K562 (cell line): ENCODE data around the gene NPEPPS. TPM values are rescaled to one million over a fixed set of nuclear protein-coding genes. Genes with fewer than 3 reads are reported as not detected.

Experiments
- DMBX1 ChIP-seq: fragments of 250-450 bp; sonication (Bioruptor Pico); IDR thresholded peaks from 2 replicates; pipeline ENCODE4 v1.8.0; 2022; ENCODE audit warnings: inconsistent platforms, mild to moderate bottlenecking, moderate library complexity, borderline replicate concordance
- ESRRA ChIP-seq: fragments of 450-650 bp; IDR thresholded peaks from 2 replicates; pipeline ENCODE4 v1.6.1; 2014; ENCODE audit warnings: low read depth, mild to moderate bottlenecking, moderate library complexity, borderline replicate concordance
- HDAC1 ChIP-seq, 2 experiments: fragments of 450-650 bp; IDR thresholded peaks; 2 replicates each; pipeline ENCODE4 v1.6.1; 2016 to 2017; ENCODE audit warnings: inconsistent platforms in 1 of 2, mild to moderate bottlenecking in 1 of 2, moderate library complexity in 1 of 2
- HINFP ChIP-seq: fragments of 450-650 bp; conservative IDR thresholded peaks from 2 replicates; pipeline ENCODE4 v1.6.1; 2016; ENCODE audit warnings: missing genetic modification characterization, low read depth, mild to moderate bottlenecking, control low read depth, missing compliant biosample characterization
- MAFG ChIP-seq: fragments of 450-650 bp; conservative IDR thresholded peaks from 2 replicates; pipeline ENCODE4 v1.6.1; 2016; ENCODE audit warnings: missing genetic modification characterization, missing compliant biosample characterization
- MAFK ChIP-seq: IDR thresholded peaks from 2 replicates; pipeline ENCODE4 v1.6.1; 2011; ENCODE audit warnings: low read length, improper control_type of control experiment
- MEF2D ChIP-seq: conservative IDR thresholded peaks from 2 replicates; pipeline ENCODE4 v1.6.1; 2016; ENCODE audit warnings: low read depth, missing genetic modification characterization, missing compliant biosample characterization
- NFE2L1 ChIP-seq: fragments of 450-650 bp; IDR thresholded peaks from 2 replicates; pipeline ENCODE4 v1.6.1; 2016; ENCODE audit warnings: missing genetic modification characterization, low read depth, mild to moderate bottlenecking, missing compliant biosample characterization, moderate library complexity, borderline replicate concordance
- SIX5 ChIP-seq, 2 experiments: IDR thresholded peaks; 2 replicates each; pipeline ENCODE4 v1.6.1; 2011; ENCODE audit warnings: low read length in 2 of 2, borderline replicate concordance in 1 of 2, low read depth in 1 of 2, mild to moderate bottlenecking in 1 of 2, moderate library complexity in 1 of 2; ENCODE audit not compliant: insufficient read depth in 1 of 2
- SUPT5H ChIP-seq: fragments of 450-650 bp; IDR thresholded peaks from 2 replicates; pipeline ENCODE4 v1.6.1; 2016
- TFAP4 ChIP-seq: sonication (generic); formaldehyde crosslinking; IDR thresholded peaks from 2 replicates; pipeline ENCODE4 v1.8.0; 2022; ENCODE audit warnings: missing genetic modification reagents, mild to moderate bottlenecking, moderate library complexity, borderline replicate concordance
- ZC3H8 ChIP-seq: fragments of 450-650 bp; IDR thresholded peaks from 2 replicates; pipeline ENCODE4 v1.6.1; 2017
- ZFP30 ChIP-seq: fragments of 250-450 bp; sonication (Bioruptor Pico); IDR thresholded peaks from 2 replicates; pipeline ENCODE4 v1.8.0; 2022; ENCODE audit warnings: moderate library complexity, mild to moderate bottlenecking, inconsistent platforms, borderline replicate concordance
- ZFX ChIP-seq: sonication (generic); formaldehyde crosslinking; IDR thresholded peaks from 2 replicates; pipeline ENCODE4 v1.8.0; 2022; ENCODE audit warnings: mild to moderate bottlenecking, missing genetic modification reagents, moderate library complexity
- ZNF121 ChIP-seq: sonication (generic); formaldehyde crosslinking; conservative IDR thresholded peaks from 2 replicates; pipeline ENCODE4 v1.8.0; 2022; ENCODE audit warnings: missing genetic modification reagents
- ZNF41 ChIP-seq: fragments of 250-450 bp; sonication (Bioruptor Pico); conservative IDR thresholded peaks from 2 replicates; pipeline ENCODE4 v1.4.0; 2020; ENCODE audit warnings: mild to moderate bottlenecking
- ZNF589 ChIP-seq: fragments of 200-800 bp; sonication (Bioruptor generic); IDR thresholded peaks from 2 replicates; pipeline ENCODE4 v1.6.1; 2016; ENCODE audit warnings: low read depth, missing genetic modification characterization, missing compliant biosample characterization
- ZNF830 ChIP-seq: fragments of 250-450 bp; sonication (Bioruptor Pico); IDR thresholded peaks from 2 replicates; pipeline ENCODE4 v1.5.0; 2021; ENCODE audit warnings: mild to moderate bottlenecking
- polyA plus RNA-seq, 8 experiments: library from polyadenylated mRNA; depleted of rRNA in 4 of 8; stranded (reverse) in 5 of 8; unstranded in 3 of 8; fragments of >200 nt; fragmentation: Nextera tagmentation in 2 of 8; fragmentation: Illumina TruSeq in 1 of 8; extraction: Ambion mirVana in 2 of 8; extraction: Trizol in 1 of 8; gene quantifications; 2 replicates each; pipeline versions ENCODE4 v1.2.1 to v1.2.3, GENCODE V29; 2011 to 2014; ENCODE audit warnings: inconsistent platforms in 1 of 8, missing spikeins in 1 of 8
- total RNA-seq, 7 experiments: library from RNA; depleted of rRNA in 6 of 7; stranded (reverse); fragments of >200 nt in 6 of 7; fragmentation: Illumina TruSeq in 2 of 7; extraction: Trizol in 2 of 7; gene quantifications; 2 replicates each; pipeline versions ENCODE4 v1.2.1 to v1.2.3, GENCODE V29; 2011 to 2021; ENCODE audit warnings: low replicate concordance in 1 of 7
- TF ChIP-seq, protein P1 (sequence below): fragments of 250-450 bp; sonication (Bioruptor Pico); IDR thresholded peaks from 2 replicates; pipeline ENCODE4 v1.4.0; 2020; ENCODE audit warnings: mild to moderate bottlenecking, moderate library complexity, borderline replicate concordance
- TF ChIP-seq, protein P2 (sequence below), 3 experiments: fragments of 200-800 bp in 1 of 3; fragments of 250-450 bp in 1 of 3; fragments of 450-650 bp in 1 of 3; sonication (Bioruptor Pico) in 1 of 3; sonication (Bioruptor generic) in 1 of 3; formaldehyde crosslinking in 1 of 3; IDR thresholded peaks; 2 replicates each; pipeline versions ENCODE4 v1.6.1 to v1.8.0; 2016 to 2022; ENCODE audit warnings: mild to moderate bottlenecking in 2 of 3, missing genetic modification characterization in 2 of 3, missing compliant biosample characterization in 1 of 3, moderate library complexity in 1 of 3

NPEPPS gene
- total and polyA plus RNA-seq, 9 of the 15 experiments (the other 6 are each of a cell fraction or from before 2014, with no cell fraction given) = 21.4 to 108 (median 46.0) TPM

DNA sequence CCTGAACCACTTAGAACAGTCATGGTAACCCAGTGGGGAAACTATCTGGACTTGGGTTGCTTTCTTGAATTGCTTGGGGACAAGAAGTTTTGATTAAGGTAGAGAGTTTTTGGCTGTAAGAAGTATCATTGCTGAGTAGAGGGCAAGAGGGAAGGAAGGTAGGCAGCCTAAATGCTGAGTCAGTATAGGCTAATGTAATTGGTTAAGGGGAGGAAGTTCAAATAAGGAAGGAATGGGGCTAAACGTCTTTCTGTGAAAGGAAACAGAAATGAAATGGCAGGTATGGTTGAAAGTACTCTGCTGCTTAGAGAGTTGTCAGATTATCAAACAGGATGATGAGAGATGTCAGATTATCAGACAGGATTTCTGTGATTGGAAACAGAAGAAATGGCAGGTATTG, 139.2 kb downstream of the NPEPPS start (continued):
- TF ChIP-seq, protein P1, sequence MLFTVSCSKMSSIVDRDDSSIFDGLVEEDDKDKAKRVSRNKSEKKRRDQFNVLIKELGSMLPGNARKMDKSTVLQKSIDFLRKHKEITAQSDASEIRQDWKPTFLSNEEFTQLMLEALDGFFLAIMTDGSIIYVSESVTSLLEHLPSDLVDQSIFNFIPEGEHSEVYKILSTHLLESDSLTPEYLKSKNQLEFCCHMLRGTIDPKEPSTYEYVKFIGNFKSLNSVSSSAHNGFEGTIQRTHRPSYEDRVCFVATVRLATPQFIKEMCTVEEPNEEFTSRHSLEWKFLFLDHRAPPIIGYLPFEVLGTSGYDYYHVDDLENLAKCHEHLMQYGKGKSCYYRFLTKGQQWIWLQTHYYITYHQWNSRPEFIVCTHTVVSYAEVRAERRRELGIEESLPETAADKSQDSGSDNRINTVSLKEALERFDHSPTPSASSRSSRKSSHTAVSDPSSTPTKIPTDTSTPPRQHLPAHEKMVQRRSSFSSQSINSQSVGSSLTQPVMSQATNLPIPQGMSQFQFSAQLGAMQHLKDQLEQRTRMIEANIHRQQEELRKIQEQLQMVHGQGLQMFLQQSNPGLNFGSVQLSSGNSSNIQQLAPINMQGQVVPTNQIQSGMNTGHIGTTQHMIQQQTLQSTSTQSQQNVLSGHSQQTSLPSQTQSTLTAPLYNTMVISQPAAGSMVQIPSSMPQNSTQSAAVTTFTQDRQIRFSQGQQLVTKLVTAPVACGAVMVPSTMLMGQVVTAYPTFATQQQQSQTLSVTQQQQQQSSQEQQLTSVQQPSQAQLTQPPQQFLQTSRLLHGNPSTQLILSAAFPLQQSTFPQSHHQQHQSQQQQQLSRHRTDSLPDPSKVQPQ (CRISPR knock-in tag) = no peak
- TF ChIP-seq ZNF41 (CRISPR knock-in tag) (no peak), TFAP4 (CRISPR knock-in tag) (no peak), MEF2D (tag) (no peak), ESRRA (no peak), ZNF830 (CRISPR knock-in tag) (no peak), ZFX (CRISPR knock-in tag) (no peak), HDAC1 (IDR thresholded peaks at IDR 0.05) (no peak), MAFK (peak; percentile 76), DMBX1 (CRISPR knock-in tag) (no peak), ZNF589 (CRISPR knock-in tag) (no peak), ZNF121 (no peak), MAFG (peak; percentile 88), SUPT5H (peak; percentile 32), SIX5 (IDR thresholded peaks at IDR 0.05; ENCODE audit: borderline replicate concordance in 1 of 2, insufficient read depth in 1 of 2, low read depth in 1 of 2, low read length in 2 of 2) (no peak), ZFP30 (CRISPR knock-in tag) (no peak), HINFP (tag) (no peak), ZC3H8 (no peak), NFE2L1 (tag) (no peak)
- TF ChIP-seq, protein P2, sequence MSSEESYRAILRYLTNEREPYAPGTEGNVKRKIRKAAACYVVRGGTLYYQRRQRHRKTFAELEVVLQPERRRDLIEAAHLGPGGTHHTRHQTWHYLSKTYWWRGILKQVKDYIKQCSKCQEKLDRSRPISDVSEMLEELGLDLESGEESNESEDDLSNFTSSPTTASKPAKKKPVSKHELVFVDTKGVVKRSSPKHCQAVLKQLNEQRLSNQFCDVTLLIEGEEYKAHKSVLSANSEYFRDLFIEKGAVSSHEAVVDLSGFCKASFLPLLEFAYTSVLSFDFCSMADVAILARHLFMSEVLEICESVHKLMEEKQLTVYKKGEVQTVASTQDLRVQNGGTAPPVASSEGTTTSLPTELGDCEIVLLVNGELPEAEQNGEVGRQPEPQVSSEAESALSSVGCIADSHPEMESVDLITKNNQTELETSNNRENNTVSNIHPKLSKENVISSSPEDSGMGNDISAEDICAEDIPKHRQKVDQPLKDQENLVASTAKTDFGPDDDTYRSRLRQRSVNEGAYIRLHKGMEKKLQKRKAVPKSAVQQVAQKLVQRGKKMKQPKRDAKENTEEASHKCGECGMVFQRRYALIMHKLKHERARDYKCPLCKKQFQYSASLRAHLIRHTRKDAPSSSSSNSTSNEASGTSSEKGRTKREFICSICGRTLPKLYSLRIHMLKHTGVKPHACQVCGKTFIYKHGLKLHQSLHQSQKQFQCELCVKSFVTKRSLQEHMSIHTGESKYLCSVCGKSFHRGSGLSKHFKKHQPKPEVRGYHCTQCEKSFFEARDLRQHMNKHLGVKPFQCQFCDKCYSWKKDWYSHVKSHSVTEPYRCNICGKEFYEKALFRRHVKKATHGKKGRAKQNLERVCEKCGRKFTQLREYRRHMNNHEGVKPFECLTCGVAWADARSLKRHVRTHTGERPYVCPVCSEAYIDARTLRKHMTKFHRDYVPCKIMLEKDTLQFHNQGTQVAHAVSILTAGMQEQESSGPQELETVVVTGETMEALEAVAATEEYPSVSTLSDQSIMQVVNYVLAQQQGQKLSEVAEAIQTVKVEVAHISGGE (CRISPR knock-in tag; IDR thresholded peaks at IDR 0.05) = no peak
